GM18907 (cell line): ENCODE results near the gene AMD1.

Experiments used
- ATAC-seq: cut with Tn5 transposase; IDR thresholded peaks from one replicate; pipeline ENCODE4 v1.9.1; 2021; ENCODE audit warnings: mild to moderate bottlenecking, moderate library complexity; ENCODE audit not compliant: unreplicated experiment

Gene AMD1

DNA sequence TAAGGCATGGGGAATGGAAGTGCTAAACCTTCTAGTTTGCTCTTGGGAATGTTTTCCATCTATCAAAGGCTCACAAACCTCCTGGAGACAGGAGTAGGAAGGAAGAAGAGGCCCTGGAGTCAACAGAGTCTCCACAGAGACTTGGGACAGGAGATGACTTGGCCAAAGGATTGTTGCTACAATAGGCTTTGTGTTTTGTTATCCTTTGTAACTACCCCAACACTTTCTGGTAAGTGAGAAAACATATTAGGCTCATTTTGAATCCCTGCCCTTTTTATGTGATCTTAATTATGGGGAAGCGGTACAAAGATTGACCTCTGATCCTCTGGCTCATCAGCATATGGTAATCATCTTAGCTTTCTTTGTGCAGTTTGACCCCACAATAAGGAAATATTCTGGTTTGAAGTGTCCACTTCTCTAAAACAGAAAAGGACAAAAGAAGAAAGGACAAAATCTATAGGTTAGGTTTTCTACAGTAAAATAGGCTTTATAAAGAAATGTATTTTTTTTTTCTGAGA lies 59.9 kb downstream of the AMD1 start:
- ATAC-seq: no peak

DNA sequence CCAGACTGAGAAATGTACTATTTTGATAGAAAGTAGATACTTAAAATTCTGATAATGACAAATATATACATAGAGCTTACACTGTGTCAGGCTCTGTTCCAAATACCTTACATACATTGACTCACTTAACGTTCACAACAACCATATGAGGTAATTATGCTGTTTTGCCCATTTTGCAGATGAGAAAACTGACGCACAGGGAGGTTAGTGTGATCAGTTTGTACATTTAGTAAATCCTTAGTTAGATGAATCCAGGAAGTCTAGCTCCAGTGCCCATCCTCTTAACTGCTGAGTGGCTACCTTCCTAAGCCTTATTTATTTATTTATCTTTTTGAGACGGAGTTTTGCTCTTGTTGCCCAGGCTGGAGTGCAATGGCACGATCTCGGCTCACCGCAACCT lies 60.6 kb downstream of the AMD1 start:
- no peak for ATAC-seq

- no peak for ATAC-seq
Observed at GRCh38 chr6:110938171-110938570, 63.6 kb downstream of the AMD1 start.

DNA sequence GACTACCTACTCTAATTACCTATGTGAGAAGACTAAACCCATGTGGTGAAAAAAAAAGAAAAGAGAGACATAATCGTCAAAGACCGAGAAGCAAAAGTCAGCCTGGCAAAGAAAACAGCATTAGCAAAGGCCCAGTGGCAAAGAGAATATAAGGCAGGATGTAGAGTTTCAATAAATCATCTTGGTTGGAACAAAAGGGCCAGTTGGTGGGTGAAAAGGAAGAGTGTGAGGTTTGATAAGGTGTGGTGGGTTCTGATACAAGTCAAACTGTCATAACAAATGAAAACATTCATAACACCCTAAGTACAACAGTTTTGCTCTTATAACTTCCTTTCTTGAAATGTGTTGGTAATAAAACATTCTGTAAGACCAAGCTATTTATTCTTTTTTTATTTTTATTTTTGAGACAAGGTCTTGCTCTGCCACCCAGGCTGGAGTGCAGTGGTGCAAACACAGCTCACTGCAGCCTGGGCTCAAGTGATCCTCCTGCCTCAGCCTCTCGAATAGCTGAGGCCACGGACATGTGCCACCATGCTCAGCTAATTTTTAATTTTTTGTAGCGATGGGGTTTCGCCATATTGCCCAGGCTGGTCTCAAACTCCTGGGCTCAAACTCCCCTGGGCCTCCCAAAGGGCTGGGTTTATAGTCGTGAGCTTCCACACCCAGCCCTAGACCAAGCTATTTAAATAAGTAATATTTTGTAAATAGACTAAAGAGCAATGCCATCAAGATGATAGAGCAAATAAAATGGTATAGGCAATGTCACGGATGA lies 65.0 kb downstream of the AMD1 start:
- no peak for ATAC-seq

- peak; percentile 100 for ATAC-seq
Observed at GRCh38 chr6:110944681-110945151, 70.1 kb downstream of the AMD1 start.
